ENCODE results near the gene GALNT9.
"Not testable (repeated sequence)": the region's sequence is repeated elsewhere in the genome, so short reads cannot be mapped to it uniquely, and the experiment has no call there.

GALNT9 gene

GRCh38 chr12:132245521-132246101, 83.8 kb downstream of the GALNT9 start:
- no peak overlapping the region for H3K27ac ChIP-seq
- TF ChIP-seq CTCF (IDR thresholded peaks at IDR 0.05) (no peak), ZFX (IDR thresholded peaks at IDR 0.05; ENCODE audit: borderline replicate concordance) (no peak)

GRCh38 chr12:132244724-132245295, 84.6 kb downstream of the GALNT9 start:
- H3K27ac ChIP-seq = no peak overlapping the region
- TF ChIP-seq CTCF (IDR thresholded peaks at IDR 0.05) (no peak), ZFX (IDR thresholded peaks at IDR 0.05; ENCODE audit: borderline replicate concordance) (no peak)

- TF ChIP-seq CTCF (IDR thresholded peaks at IDR 0.05) (no peak), ZFX (IDR thresholded peaks at IDR 0.05; ENCODE audit: borderline replicate concordance) (no peak)
- H3K27ac ChIP-seq = no peak overlapping the region
Observed at GRCh38 chr12:132243596-132244310, 85.6 kb downstream of the GALNT9 start.

GRCh38 chr12:132243171-132243570, 86.2 kb downstream of the GALNT9 start:
- H3K27ac ChIP-seq = not testable (repeated sequence)

- H3K27ac ChIP-seq = not testable (repeated sequence)
Observed at GRCh38 chr12:132240669-132241007, 88.8 kb downstream of the GALNT9 start.

- H3K27ac ChIP-seq = no peak overlapping the region
- TF ChIP-seq CTCF (IDR thresholded peaks at IDR 0.05) (no peak), ZFX (IDR thresholded peaks at IDR 0.05; ENCODE audit: borderline replicate concordance) (no peak)
Observed at GRCh38 chr12:132239796-132240668, 89.4 kb downstream of the GALNT9 start.

- no peak overlapping the region for H3K27ac ChIP-seq
- TF ChIP-seq ZFX (IDR thresholded peaks at IDR 0.05; ENCODE audit: borderline replicate concordance) (no peak), CTCF (IDR thresholded peaks at IDR 0.05) (no peak)
Observed at GRCh38 chr12:132239392-132239791, 90.0 kb downstream of the GALNT9 start.

GRCh38 chr12:132238884-132239283, 90.5 kb downstream of the GALNT9 start:
- TF ChIP-seq ZFX (IDR thresholded peaks at IDR 0.05; ENCODE audit: borderline replicate concordance) (no peak), CTCF (IDR thresholded peaks at IDR 0.05) (no peak)
- H3K27ac ChIP-seq = no peak overlapping the region

All from 22Rv1 (cell line).